Limb (tissue), 2 donors: ENCODE results near the gene RRM2.

Experiments used
- DNase-seq, 2 donors: peaks; one replicate each; pipeline ENCODE4 v3.0.0-alpha.2; 2016; ENCODE audit errors: extremely low spot score in 2 of 2

Gene RRM2

DNA sequence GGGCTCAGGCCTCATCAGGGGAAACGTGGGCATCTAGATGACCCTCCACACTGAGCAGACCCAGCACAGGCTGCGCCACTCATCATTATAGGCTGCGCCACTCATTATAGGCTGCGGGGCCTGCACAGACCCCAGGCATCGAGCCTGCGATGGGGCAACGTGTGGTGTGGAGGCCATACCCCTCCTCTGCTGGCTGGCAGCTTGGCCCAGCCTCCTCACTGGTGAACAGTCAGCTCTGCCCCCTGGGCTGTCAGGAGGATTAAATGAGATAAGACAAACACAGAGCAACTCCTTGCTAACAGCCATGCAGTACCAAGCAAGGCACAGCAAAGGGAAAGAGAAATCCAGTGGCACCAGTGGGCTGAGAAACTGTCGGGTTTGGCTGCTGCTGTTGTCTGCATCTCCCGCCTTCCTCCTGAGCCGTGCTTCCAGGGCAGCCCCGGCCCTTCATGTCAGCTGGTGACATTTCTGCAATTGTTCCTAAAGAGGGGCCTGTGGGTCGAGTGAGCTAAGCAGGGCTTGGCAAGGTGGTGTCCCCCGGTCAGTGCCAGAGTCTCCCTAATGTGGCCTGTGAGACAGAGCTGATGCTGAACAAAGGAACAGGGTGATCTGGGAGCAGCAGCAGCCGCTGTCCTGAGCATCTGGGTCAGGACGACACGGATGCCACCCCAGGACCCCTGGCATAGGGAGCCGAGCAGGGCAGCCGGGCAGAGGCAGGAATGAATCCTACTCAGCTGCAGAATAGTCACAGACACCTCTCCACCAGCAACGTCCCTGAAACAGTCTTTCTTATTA, 48.7 kb downstream of the RRM2 start:
- no peak for DNase-seq

GRCh38 chr2:10172033-10172871, 49.7 kb downstream of the RRM2 start:
- DNase-seq: no peak

DNA sequence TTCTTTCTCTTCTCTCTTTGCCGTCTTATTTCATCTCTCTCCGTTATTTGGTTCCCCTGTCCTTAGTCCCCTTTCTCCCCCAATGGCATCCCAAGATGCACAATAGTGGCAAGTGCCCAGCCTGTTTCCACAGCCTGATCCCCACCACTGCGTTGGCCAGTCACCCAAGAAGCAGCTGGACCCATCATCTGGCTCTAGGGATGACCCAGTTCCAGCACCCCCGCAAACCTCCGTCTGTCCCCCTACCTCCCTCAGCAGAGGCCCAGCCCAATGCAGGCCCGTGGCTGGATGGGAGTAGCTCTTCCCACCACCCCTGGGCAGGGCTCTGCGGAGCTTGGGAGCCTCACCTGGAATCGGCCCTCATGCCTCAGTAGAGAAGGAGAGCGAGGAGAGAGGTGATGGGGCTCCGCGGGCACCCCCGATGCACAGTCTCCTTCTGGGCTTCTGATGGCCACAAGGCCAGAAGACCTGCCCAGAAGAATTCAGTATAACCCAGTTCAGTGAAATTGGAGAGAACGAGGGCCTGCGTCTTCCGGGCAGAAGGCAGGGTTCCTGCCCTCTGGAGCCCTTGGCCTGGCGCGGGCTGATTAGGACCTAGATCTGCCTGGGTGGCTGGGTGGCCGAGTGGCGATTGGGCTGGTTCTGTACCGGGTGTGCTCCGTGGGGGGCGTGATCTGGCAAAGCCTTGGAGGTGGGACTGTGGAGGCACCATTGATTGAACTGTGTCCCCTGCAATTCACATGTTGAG, 50.9 kb downstream of the RRM2 start:
- DNase-seq: no peak

DNA sequence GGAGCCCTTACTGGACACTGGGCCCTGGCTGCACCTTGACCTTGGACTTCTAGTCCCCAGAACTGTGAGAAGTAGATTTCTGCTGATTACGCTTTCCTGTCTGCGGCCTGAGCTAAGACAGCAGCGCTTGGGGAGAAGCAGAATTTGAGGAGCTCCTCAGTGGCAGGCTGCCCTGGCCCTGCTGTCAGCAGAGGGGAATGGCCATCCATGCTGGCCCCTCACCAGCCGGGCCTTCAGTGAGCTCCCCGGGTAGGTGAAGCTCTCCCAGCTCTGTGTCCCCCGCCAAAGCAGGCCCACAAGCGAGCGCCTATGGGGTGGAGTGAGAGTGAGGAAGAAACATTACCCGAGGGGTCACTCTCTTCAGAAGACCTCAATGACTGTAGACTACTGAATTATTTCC, 51.6 kb downstream of the RRM2 start:
- DNase-seq: no peak

- no peak for DNase-seq
These were observed 52.9 kb downstream of the RRM2 start for GRCh38 chr2:10175441-10175840.

- no peak for DNase-seq
These were observed 56.2 kb downstream of the RRM2 start for GRCh38 chr2:10178751-10179150.

GRCh38 chr2:10179422-10179821, 56.9 kb downstream of the RRM2 start:
- no peak for DNase-seq

DNA sequence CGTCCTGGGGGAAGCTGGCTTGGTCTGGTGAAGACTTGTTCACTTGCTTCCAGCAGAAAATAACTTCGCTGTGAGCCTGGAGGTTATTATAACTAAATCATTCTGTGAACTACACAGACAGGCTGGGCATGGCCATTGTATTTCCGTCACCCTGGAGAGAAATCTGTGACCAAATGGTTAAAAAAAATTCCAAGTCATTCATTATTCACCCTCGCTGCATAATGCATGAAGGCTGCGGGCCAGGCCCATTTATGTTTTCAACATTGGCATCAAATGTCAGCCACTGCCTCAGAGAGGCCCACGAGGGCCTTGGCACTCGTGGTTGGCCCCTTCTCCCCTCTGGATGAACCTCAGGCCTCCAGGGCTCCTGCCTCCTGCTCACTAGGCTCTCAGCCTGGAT, 57.7 kb downstream of the RRM2 start:
- DNase-seq: peak in 1 of 2 donors; percentile 29
